Caco-2 (cell line): Measurements from ENCODE around the gene GRIN1. TPM values are rescaled to one million over a fixed set of nuclear protein-coding genes. Genes with fewer than 3 reads are reported as not detected.
A peak's percentile ranks its signal among the peaks of the same experiment; 100 is the strongest.

Source experiments
- BruUV-seq: library from RNA; stranded (reverse); fragments of 400-500 nt; replicated peaks from 2 replicates; lab custom pipeline; 2021; lab: Mats Ljungman, UMichigan
- CTCF ChIA-PET: fragments of 300-600 bp; sonication (Branson Sonifier 250); formaldehyde crosslinking; loops from one replicate; lab custom pipeline; 2022; ENCODE audit warnings: antibody characterized with exemption; lab: Charles Lee
- POLR2A ChIA-PET: fragments of 300-600 bp; sonication (Branson Sonifier 250); formaldehyde crosslinking; loops from one replicate; lab custom pipeline; 2022; ENCODE audit warnings: antibody characterized with exemption; lab: Charles Lee
- DNase-seq, 2 experiments: peaks; one replicate each; pipeline versions ENCODE4 v3.0.0 to v3.0.0-alpha.2; 2020 to 2022
- H3K27me3 ChIP-seq: replicated peaks from 2 replicates; pipeline ENCODE4 v1.6.0; 2011; ENCODE audit warnings: low read length; ENCODE audit not compliant: control insufficient read depth, insufficient read depth
- H3K36me3 ChIP-seq: 2 replicates; pipeline ENCODE4 v1.5.1; 2011; ENCODE audit warnings: low read length; ENCODE audit not compliant: control insufficient read depth, insufficient read depth
- H3K4me1 ChIP-seq: fragments of 250-450 bp; sonication (Bioruptor Pico); 2 replicates; pipeline ENCODE4 v1.5.1; 2020; ENCODE audit warnings: mild to moderate bottlenecking
- H3K4me3 ChIP-seq: 2 replicates; pipeline ENCODE4 v1.5.1; 2011; ENCODE audit warnings: low read depth, mild to moderate bottlenecking, control low read depth, low read length
- H3K9me3 ChIP-seq: fragments of 250-450 bp; sonication (Bioruptor Pico); 2 replicates; pipeline ENCODE4 v1.5.1; 2020; ENCODE audit warnings: mild to moderate bottlenecking, moderate library complexity
- H3K27ac Mint-ChIP-seq: one replicate; pipeline ENCODE4 v1.8.0; 2022; ENCODE audit warnings: mixed read lengths; ENCODE audit not compliant: unreplicated experiment
- H3K27me3 Mint-ChIP-seq: one replicate; pipeline ENCODE4 v1.8.0; 2022; ENCODE audit warnings: mixed read lengths; ENCODE audit not compliant: insufficient read depth, unreplicated experiment
- H3K36me3 Mint-ChIP-seq: one replicate; pipeline ENCODE4 v1.8.0; 2022; ENCODE audit warnings: mild to moderate bottlenecking, mixed read lengths; ENCODE audit not compliant: insufficient read depth, unreplicated experiment
- H3K4me1 Mint-ChIP-seq: one replicate; pipeline ENCODE4 v1.8.0; 2022; ENCODE audit warnings: low read depth, mixed read lengths; ENCODE audit not compliant: unreplicated experiment
- H3K4me3 Mint-ChIP-seq: one replicate; pipeline ENCODE4 v1.8.0; 2022; ENCODE audit warnings: mild to moderate bottlenecking, moderate library complexity, mixed read lengths; ENCODE audit not compliant: unreplicated experiment
- H3K9me3 Mint-ChIP-seq: one replicate; pipeline ENCODE4 v1.8.0; 2022; ENCODE audit warnings: mixed read lengths; ENCODE audit not compliant: unreplicated experiment
- CTCF ChIP-seq, 2 experiments: fragments of 200-600 bp in 1 of 2; IDR thresholded peaks; 1 replicate in 1 of 2; 2 replicates in 1 of 2; pipeline versions ENCODE4 v1.5.1 to v1.8.0; 2011 to 2022; ENCODE audit warnings: antibody characterized with exemption in 1 of 2, control low read depth in 1 of 2, inconsistent platforms in 1 of 2, low read depth in 1 of 2, low read length in 1 of 2, mild to moderate bottlenecking in 1 of 2, moderate library complexity in 1 of 2; ENCODE audit not compliant: insufficient read depth in 1 of 2, severe bottlenecking in 1 of 2, unreplicated experiment in 1 of 2
- intact Hi-C: fragments of 100-400 bp; cut with micrococcal nuclease; formaldehyde crosslinking; loops from one replicate; pipeline ENCODE4 v1.10.0; 2022; ENCODE audit not compliant: unreplicated experiment
- total RNA-seq: library from RNA; stranded (reverse); gene quantifications from 2 replicates; pipeline ENCODE4 v1.2.3, GENCODE V29; 2022

GRIN1 gene
- total RNA-seq, 1 experiment from 2014 or later = 3.7 TPM

- peak; percentile 62 to 66 for DNase-seq
- no TSS peak for BruUV-seq
- Mint-ChIP-seq H3K9me3 (no peaks in the 10 kb centered on the region), H3K36me3 (no peaks in the 10 kb centered on the region), H3K27me3 (peaks cover 16% of the 10 kb centered on the region), H3K27ac (no peak overlapping the region), H3K4me3 (peak overlapping the region; percentile 72), H3K4me1 (peaks cover 6% of the 10 kb centered on the region)
- H3K36me3 ChIP-seq = no peaks in the 10 kb centered on the region
- H3K4me1 ChIP-seq = peaks cover 4% of the 10 kb centered on the region; the same call in 1 of the 2 replicates
- peak overlapping the region; percentile 46 for H3K4me3 ChIP-seq
- H3K27me3 ChIP-seq = peaks cover 2% of the 10 kb centered on the region
- POLR2A ChIA-PET = interaction anchor here (0.6 to 0.9 kb wide), 2 partner anchors 38 to 372 kb away, joined by 3 to 5 read pairs; partner anchors contain the start of gene TPRN
- CTCF ChIA-PET = interaction anchor here (0.6 to 1.9 kb wide), 13 partner anchors 14 to 781 kb away, joined by 3 to 11 read pairs (median 4); partner anchors contain the start of genes RNF224, SSNA1 and TUBB4B
- peak in 1 of 2 experiments; percentile 42 for TF ChIP-seq CTCF (IDR thresholded peaks at IDR 0.05; ENCODE audit: insufficient read depth in 1 of 2, low read depth in 1 of 2, low read length in 1 of 2, severe bottlenecking in 1 of 2, unreplicated experiment in 1 of 2)
- H3K9me3 ChIP-seq = no peaks in the 10 kb centered on the region
- intact Hi-C loops = loop anchor here (2.0 kb wide), 1 partner anchor 64 kb away; the partner anchor contains the start of gene RNF224
Observed at GRCh38 chr9:137162505-137163364, 23.8 kb downstream of the GRIN1 start.

- ChIA-PET POLR2A (interaction anchor here (0.6 to 0.9 kb wide), 2 partner anchors 37 to 372 kb away, joined by 3 to 5 read pairs; partner anchors contain the start of gene TPRN), CTCF (interaction anchor here (0.6 to 1.9 kb wide), 9 partner anchors 13 to 117 kb away, joined by 3 to 11 read pairs (median 5); partner anchors contain the start of genes RNF224, SSNA1 and TUBB4B)
- no peak for TF ChIP-seq CTCF (IDR thresholded peaks at IDR 0.05; ENCODE audit: insufficient read depth in 1 of 2, low read depth in 1 of 2, low read length in 1 of 2, severe bottlenecking in 1 of 2, unreplicated experiment in 1 of 2)
- Mint-ChIP-seq H3K36me3 (no peaks in the 10 kb centered on the region), H3K27me3 (peaks cover 11% of the 10 kb centered on the region), H3K27ac (no peak overlapping the region), H3K4me3 (peak overlapping the region; percentile 72), H3K9me3 (no peaks in the 10 kb centered on the region), H3K4me1 (peaks cover 6% of the 10 kb centered on the region)
- no peaks in the 10 kb centered on the region for H3K9me3 ChIP-seq
- peak overlapping the region; percentile 46 for H3K4me3 ChIP-seq
- H3K4me1 ChIP-seq = peaks cover 6% of the 10 kb centered on the region; the same call in 1 of the 2 replicates
- H3K36me3 ChIP-seq = no peaks in the 10 kb centered on the region
- no TSS peak for BruUV-seq
- no peak for DNase-seq
- intact Hi-C loops = loop anchor here (2.0 kb wide), 1 partner anchor 63 kb away; the partner anchor contains the start of gene RNF224
- H3K27me3 ChIP-seq = peaks cover 2% of the 10 kb centered on the region
Observed at GRCh38 chr9:137163365-137163715, 24.4 kb downstream of the GRIN1 start.

- Histone ChIP-seq H3K4me1 (peaks cover 6% of the 10 kb centered on the region; the same call in 1 of the 2 replicates), H3K9me3 (no peaks in the 10 kb centered on the region), H3K36me3 (no peaks in the 10 kb centered on the region), H3K27me3 (peaks cover 2% of the 10 kb centered on the region), H3K4me3 (no peak overlapping the region)
- H3K4me3 Mint-ChIP-seq = peak overlapping the region; percentile 72
- no peaks in the 10 kb centered on the region for H3K9me3 Mint-ChIP-seq
- H3K36me3 Mint-ChIP-seq = no peaks in the 10 kb centered on the region
- intact Hi-C loops = loop anchor here (2.0 kb wide), 1 partner anchor 63 kb away; the partner anchor contains the start of gene RNF224
- no peak overlapping the region for H3K27ac Mint-ChIP-seq
- TF ChIP-seq CTCF (IDR thresholded peaks at IDR 0.05; ENCODE audit: insufficient read depth in 1 of 2, low read depth in 1 of 2, low read length in 1 of 2, severe bottlenecking in 1 of 2, unreplicated experiment in 1 of 2) = no peak
- no TSS peak for BruUV-seq
- peaks cover 11% of the 10 kb centered on the region for H3K27me3 Mint-ChIP-seq
- H3K4me1 Mint-ChIP-seq = peaks cover 6% of the 10 kb centered on the region
- CTCF ChIA-PET = no interaction called here
- POLR2A ChIA-PET = no interaction called here
- DNase-seq = no peak
Observed at GRCh38 chr9:137163805-137164204, 24.9 kb downstream of the GRIN1 start.
